ENCODE measurements around the gene PHOSPHO1. TPM values are rescaled to one million over a fixed set of nuclear protein-coding genes. Genes with fewer than 3 reads are reported as not detected.

Gene PHOSPHO1
- total and polyA plus RNA-seq, 2 of the 13 experiments (the other 11 are each of a cell fraction or from before 2014, with no cell fraction given), result not detected

DNA sequence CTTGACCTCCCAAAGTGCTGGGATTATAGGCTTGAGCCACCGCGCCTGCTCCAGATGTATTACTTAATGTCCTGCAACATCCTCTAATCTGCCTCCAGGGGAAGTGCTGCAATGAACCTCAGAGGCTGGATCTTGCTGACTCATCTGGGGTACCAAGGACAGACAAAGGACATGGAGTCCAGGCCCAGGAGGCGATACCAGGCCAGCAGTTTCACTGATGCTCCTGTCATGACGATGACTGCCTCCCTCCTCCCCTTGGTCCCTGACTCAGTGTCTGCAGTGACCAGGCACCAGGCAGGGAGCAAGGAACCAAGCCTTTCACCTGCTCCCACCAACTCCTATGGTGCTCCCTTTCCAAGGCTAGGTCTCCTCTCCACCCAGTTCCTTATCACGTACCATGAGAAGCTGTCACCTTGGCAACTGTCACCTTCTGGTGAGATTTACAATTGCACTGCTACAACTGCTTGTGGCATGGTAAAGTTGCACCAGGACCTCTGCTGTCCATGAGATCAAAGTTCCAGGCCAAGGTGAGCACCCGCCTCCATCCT lies 21.6 kb upstream of the PHOSPHO1 start:
- no peaks in the 10 kb centered on the region for H3K36me3 ChIP-seq (replicated peaks in 1 of 2; ENCODE audit: control insufficient read depth in 1 of 2, insufficient read depth in 2 of 2, low read length in 2 of 2)
- in situ Hi-C loops (cut with HindIII; ENCODE audit: extremely low pct_ligation_motif_present, low pct_unique_long_range_greater_than_20kb), result no loop called here
- no peak overlapping the region for H3K9ac ChIP-seq (ENCODE audit: insufficient read depth, low read depth, low read length)
- ATAC-seq (peak; percentile 60), DNase-seq (ENCODE audit: low spot score) (peak; percentile 42), FAIRE-seq (peak; percentile 60)
- BruUV-seq (replicated peaks), result no TSS peak
- ChIA-PET CTCF (ENCODE audit: low intra/inter-chr PET ratio, low total read pairs) (no interaction called here), POLR2A (no interaction called here)
- no peak overlapping the region for H3K4me3 ChIP-seq (replicated peaks in 1 of 3; ENCODE audit: insufficient read depth in 1 of 3, low read depth in 2 of 3, low read length in 3 of 3)
- H3K27me3 ChIP-seq (ENCODE audit: control insufficient read depth in 1 of 2, insufficient read depth in 2 of 2, low read length in 2 of 2), result peaks cover 1 to 21% of the 10 kb centered on the region in 2 experiments; a peak in 4 of 5 replicates
- no peaks in the 10 kb centered on the region for H3K79me2 ChIP-seq (ENCODE audit: insufficient read depth, low read length)
- peaks cover 6% of the 10 kb centered on the region; the same call in 1 of the 2 replicates for H3K4me1 ChIP-seq (ENCODE audit: insufficient read depth, low read length)
- H3K4me2 ChIP-seq (ENCODE audit: low read depth, low read length), result no peak overlapping the region
- no peak overlapping the region for H3K27ac ChIP-seq (ENCODE audit: extremely low read length, insufficient read depth, low read length)
- TF ChIP-seq CEBPB (IDR thresholded peaks at IDR 0.05; ENCODE audit: borderline replicate concordance, low read depth, low read length) (0 out of 2 replicates have a peak, but pooled peaks have one; percentile 19), MAFK (conservative IDR thresholded peaks at IDR 0.05 in 1 of 2, IDR thresholded peaks at IDR 0.05 in 1 of 2; ENCODE audit: low read length in 2 of 2) (peak; percentile 31 to 54), NFE2 (CRISPR knock-in tag; IDR thresholded peaks at IDR 0.05) (peak; percentile 62; the same call in 1 of the 2 replicates), HIVEP1 (CRISPR knock-in tag; IDR thresholded peaks at IDR 0.05) (no peak), FOSL2 (CRISPR knock-in tag; IDR thresholded peaks at IDR 0.05) (peak; percentile 49), ZNF230 (CRISPR knock-in tag; IDR thresholded peaks at IDR 0.05) (no peak), MAFF (IDR thresholded peaks at IDR 0.05; ENCODE audit: low read depth, low read length) (0 out of 2 replicates have a peak, but pooled peaks have one; percentile 18), RFX1 (IDR thresholded peaks at IDR 0.05) (peak; percentile 18; the same call in 1 of the 2 replicates), NBN (conservative IDR thresholded peaks at IDR 0.05) (no peak), GTF3A (CRISPR knock-in tag; conservative IDR thresholded peaks at IDR 0.05) (no peak), ZNF713 (CRISPR knock-in tag; IDR thresholded peaks at IDR 0.05) (no peak), HNF4A (CRISPR knock-in tag; IDR thresholded peaks at IDR 0.05) (peak; percentile 6; the same call in 1 of the 2 replicates), ZNF263 (CRISPR knock-in tag; IDR thresholded peaks at IDR 0.05) (peak; percentile 80), NFE2L2 (IDR thresholded peaks at IDR 0.05; ENCODE audit: low read length) (peak; percentile 43; the same call in 1 of the 2 replicates)
- TF ChIP-seq, protein P1, sequence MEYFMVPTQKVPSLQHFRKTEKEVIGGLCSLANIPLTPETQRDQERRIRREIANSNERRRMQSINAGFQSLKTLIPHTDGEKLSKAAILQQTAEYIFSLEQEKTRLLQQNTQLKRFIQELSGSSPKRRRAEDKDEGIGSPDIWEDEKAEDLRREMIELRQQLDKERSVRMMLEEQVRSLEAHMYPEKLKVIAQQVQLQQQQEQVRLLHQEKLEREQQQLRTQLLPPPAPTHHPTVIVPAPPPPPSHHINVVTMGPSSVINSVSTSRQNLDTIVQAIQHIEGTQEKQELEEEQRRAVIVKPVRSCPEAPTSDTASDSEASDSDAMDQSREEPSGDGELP (IDR thresholded peaks at IDR 0.05; ENCODE audit: borderline replicate concordance, low read depth), result no peak
- TF ChIP-seq, protein P2, sequence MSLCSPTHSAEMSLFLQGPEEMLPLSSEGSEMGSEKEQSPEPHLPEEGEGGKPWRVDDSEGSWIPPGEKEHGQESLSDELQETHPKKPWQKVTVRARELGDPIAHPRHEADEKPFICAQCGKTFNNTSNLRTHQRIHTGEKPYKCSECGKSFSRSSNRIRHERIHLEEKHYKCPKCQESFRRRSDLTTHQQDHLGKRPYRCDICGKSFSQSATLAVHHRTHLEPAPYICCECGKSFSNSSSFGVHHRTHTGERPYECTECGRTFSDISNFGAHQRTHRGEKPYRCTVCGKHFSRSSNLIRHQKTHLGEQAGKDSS (CRISPR knock-in tag; IDR thresholded peaks at IDR 0.05; ENCODE audit: borderline replicate concordance, low read depth), result no peak
- H2AFZ ChIP-seq (ENCODE audit: low read length), result no peak overlapping the region
- H4K20me1 ChIP-seq (ENCODE audit: insufficient read depth, low read length), result no peaks in the 10 kb centered on the region
- no peaks in the 10 kb centered on the region for H3K9me3 ChIP-seq (ENCODE audit: low read length)
- 35% methylated on average over 6 of the region's 6 CpGs for WGBS (ENCODE audit: low lambda C conversion rate)
- intact Hi-C loops (cut with micrococcal nuclease; ENCODE audit: unreplicated experiment), result no loop called here
